Measurements from ENCODE around the gene INPP5J. TPM values are rescaled to one million over a fixed set of nuclear protein-coding genes. Genes with fewer than 3 reads are reported as not detected.

INPP5J gene
- total RNA-seq, 1 experiment from 2014 or later = 6.2 TPM

- CTCF ChIA-PET = interaction anchor here (1.0 to 7.3 kb wide), 2 partner anchors 34 to 45 kb away, joined by 3 to 73 read pairs; partner anchors contain the start of gene SELENOM
- TF ChIP-seq ZNF423 (CRISPR knock-in tag; IDR thresholded peaks at IDR 0.05) (no peak), ZMAT4 (CRISPR knock-in tag; IDR thresholded peaks at IDR 0.05) (no peak), AR (CRISPR knock-in tag; IDR thresholded peaks at IDR 0.05) (no peak), PREB (CRISPR knock-in tag; IDR thresholded peaks at IDR 0.05; ENCODE audit: borderline replicate concordance) (no peak), ZNF416 (CRISPR knock-in tag; IDR thresholded peaks at IDR 0.05) (no peak), ZNF396 (CRISPR knock-in tag; IDR thresholded peaks at IDR 0.05; ENCODE audit: borderline replicate concordance) (no peak)
Observed at GRCh38 chr22:31142285-31142684, 19.5 kb downstream of the INPP5J start.

GRCh38 chr22:31143038-31143437, 20.3 kb downstream of the INPP5J start:
- Mint-ChIP-seq H3K4me3 (no peak overlapping the region), H3K9me3 (peaks cover 27% of the 10 kb centered on the region), H3K36me3 (peaks cover 3% of the 10 kb centered on the region; the same call in 1 of the 2 replicates), H3K27me3 (ENCODE audit: low read depth) (peaks cover 14% of the 10 kb centered on the region), H3K4me1 (peaks cover 22% of the 10 kb centered on the region), H3K27ac (no peak overlapping the region)
- DNase-seq (ENCODE audit: low spot score) (no peak), ATAC-seq (no peak)
- CTCF ChIA-PET = interaction anchor here (7.3 kb wide), 1 partner anchor 34 kb away, joined by 73 read pairs; the partner anchor contains the start of gene SELENOM
- POLR2A ChIA-PET = no interaction called here
- TF ChIP-seq ELF4 (CRISPR knock-in tag; IDR thresholded peaks at IDR 0.05; ENCODE audit: low read depth) (no peak), CBFB (CRISPR knock-in tag; IDR thresholded peaks at IDR 0.05; ENCODE audit: low read depth) (no peak), CTCF (IDR thresholded peaks at IDR 0.05) (no peak), ZNF281 (CRISPR knock-in tag; IDR thresholded peaks at IDR 0.05) (no peak), ATF2 (CRISPR knock-in tag; IDR thresholded peaks at IDR 0.05; ENCODE audit: borderline replicate concordance, low read depth) (no peak), FOXP1 (CRISPR knock-in tag; IDR thresholded peaks at IDR 0.05; ENCODE audit: borderline replicate concordance) (no peak), MYBL2 (CRISPR knock-in tag; IDR thresholded peaks at IDR 0.05) (no peak), ZNF425 (CRISPR knock-in tag; conservative IDR thresholded peaks at IDR 0.05) (no peak), FOXP4 (CRISPR knock-in tag; IDR thresholded peaks at IDR 0.05) (no peak), E2F4 (CRISPR knock-in tag; IDR thresholded peaks at IDR 0.05; ENCODE audit: borderline replicate concordance, low read depth) (no peak), ETV6 (CRISPR knock-in tag; IDR thresholded peaks at IDR 0.05) (no peak)

More at GRCh38 chr22:31142285-31142684, 19.5 kb downstream of the INPP5J start:
- Mint-ChIP-seq H3K36me3 (peaks cover 4% of the 10 kb centered on the region; the same call in 1 of the 2 replicates), H3K9me3 (peaks cover 21% of the 10 kb centered on the region), H3K27ac (no peak overlapping the region), H3K27me3 (ENCODE audit: low read depth) (peaks cover 14% of the 10 kb centered on the region), H3K4me1 (peaks cover 22% of the 10 kb centered on the region), H3K4me3 (no peak overlapping the region)
- DNase-seq (ENCODE audit: low spot score) (no peak), ATAC-seq (no peak)
- POLR2A ChIA-PET = no interaction called here

Measured in WTC11 (cell line).